H1 (cell line): ENCODE data around the gene ELMO2.

ENCODE experiments used
- CTCF ChIP-seq, 3 experiments: IDR thresholded peaks; 1 replicate in 2 of 3; 2 replicates in 1 of 3; pipeline versions ENCODE4 v1.5.1 to v1.6.1; 2011; ENCODE audit warnings: low read length in 3 of 3, mild to moderate bottlenecking in 3 of 3, inconsistent platforms in 2 of 3, low read depth in 1 of 3, moderate library complexity in 1 of 3; ENCODE audit not compliant: insufficient read depth in 1 of 3; ENCODE audit errors: control extremely low read depth in 1 of 3
- EP300 ChIP-seq, 2 experiments: IDR thresholded peaks; 1 replicate in 1 of 2; 2 replicates in 1 of 2; pipeline ENCODE4 v1.6.1; 2011 to 2012; ENCODE audit warnings: low read depth in 2 of 2, low read length in 2 of 2, mild to moderate bottlenecking in 2 of 2, borderline replicate concordance in 1 of 2, inconsistent platforms in 1 of 2, moderate library complexity in 1 of 2
- EZH2 ChIP-seq: fragments of 200-600 bp; sonication (generic); IDR thresholded peaks from 2 replicates; pipeline ENCODE4 v1.7.1; 2012; ENCODE audit warnings: low read depth, mild to moderate bottlenecking, moderate library complexity, low read length, inconsistent platforms; ENCODE audit not compliant: severe bottlenecking
- GABPA ChIP-seq: IDR thresholded peaks from 2 replicates; pipeline ENCODE4 v1.6.1; 2011; ENCODE audit warnings: mild to moderate bottlenecking, low read length, moderate library complexity, borderline replicate concordance; ENCODE audit not compliant: insufficient read depth
- HDAC6 ChIP-seq: IDR thresholded peaks from one replicate; pipeline ENCODE4 v1.7.1; 2012; ENCODE audit warnings: low read depth, mild to moderate bottlenecking, inconsistent platforms, low read length, moderate library complexity
- MAX ChIP-seq: IDR thresholded peaks from 2 replicates; pipeline ENCODE4 v1.6.1; 2012; ENCODE audit warnings: inconsistent platforms
- NRF1 ChIP-seq: IDR thresholded peaks from 2 replicates; pipeline ENCODE4 v1.6.1; 2011; ENCODE audit warnings: mild to moderate bottlenecking, low read depth, low read length, improper control_type of control experiment
- POLR2A ChIP-seq, 2 experiments: IDR thresholded peaks; 1 replicate in 1 of 2; 2 replicates in 1 of 2; pipeline ENCODE4 v1.6.1; 2011; ENCODE audit warnings: low read depth in 2 of 2, low read length in 2 of 2, mild to moderate bottlenecking in 2 of 2; ENCODE audit errors: control extremely low read depth in 1 of 2
- SIX5 ChIP-seq: IDR thresholded peaks from 2 replicates; pipeline ENCODE4 v1.6.1; 2011; ENCODE audit warnings: mild to moderate bottlenecking, low read depth, low read length
- SP1 ChIP-seq: IDR thresholded peaks from 2 replicates; pipeline ENCODE4 v1.6.1; 2011; ENCODE audit warnings: low read depth, low read length
- TAF1 ChIP-seq: IDR thresholded peaks from 2 replicates; pipeline ENCODE4 v1.6.1; 2011; ENCODE audit warnings: mild to moderate bottlenecking, low read depth, low read length
- YY1 ChIP-seq: IDR thresholded peaks from 2 replicates; pipeline ENCODE4 v1.6.1; 2011; ENCODE audit warnings: low read depth, mild to moderate bottlenecking, low read length
- ZNF274 ChIP-seq: IDR thresholded peaks from 2 replicates; pipeline ENCODE4 v1.7.0; 2012; ENCODE audit warnings: low read length, borderline replicate concordance; ENCODE audit errors: extremely low read depth

GRCh38 chr20:46401478-46401860 lies 4.9 kb downstream of the ELMO2 start:
- no peak for TF ChIP-seq EP300 (IDR thresholded peaks at IDR 0.05; ENCODE audit: borderline replicate concordance in 1 of 2, low read depth in 2 of 2, low read length in 2 of 2)
- TF ChIP-seq GABPA = no peak
- TF ChIP-seq CTCF (IDR thresholded peaks at IDR 0.05; ENCODE audit: control extremely low read depth in 1 of 3, insufficient read depth in 1 of 3, low read depth in 1 of 3, low read length in 3 of 3) = no peak
- no peak for TF ChIP-seq TAF1
- no peak for TF ChIP-seq YY1
- TF ChIP-seq POLR2A (IDR thresholded peaks at IDR 0.05; ENCODE audit: control extremely low read depth in 1 of 2, low read depth in 2 of 2, low read length in 2 of 2) = no peak
- no peak for TF ChIP-seq SP1
- TF ChIP-seq SIX5 = no peak
- no peak for TF ChIP-seq MAX
- no peak for TF ChIP-seq ZNF274
- TF ChIP-seq NRF1 = no peak
- TF ChIP-seq HDAC6 = no peak
- no peak for TF ChIP-seq EZH2
